Mucosa of gallbladder (tissue), 1 donor: ENCODE data around the gene S100A7. TPM values are rescaled to one million over a fixed set of nuclear protein-coding genes. Genes with fewer than 3 reads are reported as not detected.
"Not testable (repeated sequence)": the region's sequence is repeated elsewhere in the genome, so short reads cannot be mapped to it uniquely, and the experiment has no call there.

Experiments used
- DNase-seq: peaks from one replicate; pipeline ENCODE4 v3.0.0-alpha.2; 2020; ENCODE audit warnings: low spot score
- total RNA-seq: library from RNA; stranded (reverse); gene quantifications from one replicate; pipeline ENCODE4 v1.2.1, GENCODE V29; 2021
- donor health status: DM: no; HTN: no; CAD: no.

S100A7 gene
- total RNA-seq, 1 donor from 2014 or later, result not detected

GRCh38 chr1:153476491-153477093 lies 16.1 kb upstream of the S100A7 start:
- no peak for DNase-seq

- DNase-seq, result no peak
Measured at GRCh38 chr1:153475282-153475681, 14.8 kb upstream of the S100A7 start.

- no peak for DNase-seq
Measured at GRCh38 chr1:153474347-153474746, 13.9 kb upstream of the S100A7 start.

GRCh38 chr1:153470707-153471106 lies 10.3 kb upstream of the S100A7 start:
- DNase-seq, result no peak

- DNase-seq, result no peak
Measured at GRCh38 chr1:153466908-153467307, 6.5 kb upstream of the S100A7 start.

GRCh38 chr1:153465811-153466636 lies 5.6 kb upstream of the S100A7 start:
- peak; percentile 38 for DNase-seq

- DNase-seq, result not testable (repeated sequence)
Measured at GRCh38 chr1:153462741-153463140, 2.3 kb upstream of the S100A7 start.

GRCh38 chr1:153459655-153460054 lies 796 bp downstream of the S100A7 start:
- no peak for DNase-seq

- DNase-seq, result no peak
Measured at GRCh38 chr1:153456396-153456795, 4.1 kb downstream of the S100A7 start.

GRCh38 chr1:153448851-153449250 lies 11.6 kb downstream of the S100A7 start:
- DNase-seq, result not testable (repeated sequence)

GRCh38 chr1:153447498-153448170 lies 12.8 kb downstream of the S100A7 start:
- DNase-seq, result no peak

- DNase-seq, result no peak
Measured at GRCh38 chr1:153444078-153444477, 16.4 kb downstream of the S100A7 start.

GRCh38 chr1:153443486-153443885 lies 17.0 kb downstream of the S100A7 start:
- DNase-seq, result no peak

- no peak for DNase-seq
Measured at GRCh38 chr1:153441238-153441755, 19.2 kb downstream of the S100A7 start.

- DNase-seq, result no peak
Measured at GRCh38 chr1:153439273-153439672, 21.2 kb downstream of the S100A7 start.

GRCh38 chr1:153438599-153438998 lies 21.9 kb downstream of the S100A7 start:
- DNase-seq, result no peak

GRCh38 chr1:153437236-153437635 lies 23.2 kb downstream of the S100A7 start:
- DNase-seq, result no peak

- DNase-seq, result no peak
Measured at GRCh38 chr1:153434746-153435455, 25.6 kb downstream of the S100A7 start.

- no peak for DNase-seq
Measured at GRCh38 chr1:153432874-153433681, 27.4 kb downstream of the S100A7 start.

GRCh38 chr1:153431928-153432327 lies 28.5 kb downstream of the S100A7 start:
- DNase-seq, result no peak

GRCh38 chr1:153431427-153431826 lies 29.0 kb downstream of the S100A7 start:
- no peak for DNase-seq
